Measurements from ENCODE around the gene RMC1. TPM values are rescaled to one million over a fixed set of nuclear protein-coding genes. Genes with fewer than 3 reads are reported as not detected.

RMC1 gene
- total and polyA plus RNA-seq, 2 of the 13 experiments (the other 11 are each of a cell fraction or from before 2014, with no cell fraction given) = 9.4 to 19.5 TPM

DNA sequence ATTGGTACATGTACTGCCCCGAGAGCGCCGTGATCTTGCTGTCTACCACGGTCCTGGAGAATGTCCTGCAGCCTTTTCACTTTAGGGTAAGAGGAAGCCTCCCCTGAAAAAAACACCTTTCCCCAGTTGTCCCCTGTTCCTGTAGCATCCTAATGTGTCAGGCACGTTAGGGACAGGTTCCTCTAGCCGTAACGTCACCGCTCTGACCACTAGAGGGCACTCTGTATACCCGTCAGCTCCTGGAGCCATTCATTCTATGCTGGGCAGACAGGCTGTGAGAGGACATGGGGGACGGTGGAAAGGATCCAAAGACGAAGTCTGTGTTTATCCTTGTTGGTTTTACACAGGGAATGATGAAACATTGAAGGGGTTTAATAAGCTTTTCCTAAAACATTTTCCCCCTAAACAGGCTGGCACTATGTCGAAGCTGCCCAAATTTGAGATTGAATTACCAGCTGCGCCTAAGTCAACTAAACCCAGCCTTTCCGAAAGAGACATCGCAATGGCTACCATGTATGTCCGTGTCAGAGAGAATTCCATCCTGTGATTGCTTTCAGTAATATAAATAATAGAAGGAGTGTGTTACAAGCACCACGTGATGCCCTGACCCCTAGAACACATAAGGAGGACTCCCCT, 12.7 kb downstream of the RMC1 start (continued):
- TF ChIP-seq, protein P1, sequence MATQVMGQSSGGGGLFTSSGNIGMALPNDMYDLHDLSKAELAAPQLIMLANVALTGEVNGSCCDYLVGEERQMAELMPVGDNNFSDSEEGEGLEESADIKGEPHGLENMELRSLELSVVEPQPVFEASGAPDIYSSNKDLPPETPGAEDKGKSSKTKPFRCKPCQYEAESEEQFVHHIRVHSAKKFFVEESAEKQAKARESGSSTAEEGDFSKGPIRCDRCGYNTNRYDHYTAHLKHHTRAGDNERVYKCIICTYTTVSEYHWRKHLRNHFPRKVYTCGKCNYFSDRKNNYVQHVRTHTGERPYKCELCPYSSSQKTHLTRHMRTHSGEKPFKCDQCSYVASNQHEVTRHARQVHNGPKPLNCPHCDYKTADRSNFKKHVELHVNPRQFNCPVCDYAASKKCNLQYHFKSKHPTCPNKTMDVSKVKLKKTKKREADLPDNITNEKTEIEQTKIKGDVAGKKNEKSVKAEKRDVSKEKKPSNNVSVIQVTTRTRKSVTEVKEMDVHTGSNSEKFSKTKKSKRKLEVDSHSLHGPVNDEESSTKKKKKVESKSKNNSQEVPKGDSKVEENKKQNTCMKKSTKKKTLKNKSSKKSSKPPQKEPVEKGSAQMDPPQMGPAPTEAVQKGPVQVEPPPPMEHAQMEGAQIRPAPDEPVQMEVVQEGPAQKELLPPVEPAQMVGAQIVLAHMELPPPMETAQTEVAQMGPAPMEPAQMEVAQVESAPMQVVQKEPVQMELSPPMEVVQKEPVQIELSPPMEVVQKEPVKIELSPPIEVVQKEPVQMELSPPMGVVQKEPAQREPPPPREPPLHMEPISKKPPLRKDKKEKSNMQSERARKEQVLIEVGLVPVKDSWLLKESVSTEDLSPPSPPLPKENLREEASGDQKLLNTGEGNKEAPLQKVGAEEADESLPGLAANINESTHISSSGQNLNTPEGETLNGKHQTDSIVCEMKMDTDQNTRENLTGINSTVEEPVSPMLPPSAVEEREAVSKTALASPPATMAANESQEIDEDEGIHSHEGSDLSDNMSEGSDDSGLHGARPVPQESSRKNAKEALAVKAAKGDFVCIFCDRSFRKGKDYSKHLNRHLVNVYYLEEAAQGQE (IDR thresholded peaks at IDR 0.05; ENCODE audit: borderline replicate concordance in 1 of 2, low read depth in 1 of 2, low read length in 2 of 2) = no peak
- peak; percentile 69 for TF ChIP-seq KDM2A (CRISPR knock-in tag; IDR thresholded peaks at IDR 0.05; ENCODE audit: borderline replicate concordance, low read depth)
- TF ChIP-seq ZBTB38 (CRISPR knock-in tag; IDR thresholded peaks at IDR 0.05) = no peak
- TF ChIP-seq ZNF572 (CRISPR knock-in tag; IDR thresholded peaks at IDR 0.05) = no peak
- peak; percentile 60; the same call in 1 of the 2 replicates for TF ChIP-seq YEATS2 (CRISPR knock-in tag; IDR thresholded peaks at IDR 0.05; ENCODE audit: borderline replicate concordance)
- peak; percentile 17; the same call in 1 of the 2 replicates for TF ChIP-seq FOXK1 (CRISPR knock-in tag; IDR thresholded peaks at IDR 0.05; ENCODE audit: borderline replicate concordance, low read depth)
- TF ChIP-seq SMC3 (IDR thresholded peaks at IDR 0.05; ENCODE audit: low read length) = peak; percentile 84
- no peak for TF ChIP-seq ZNF10 (CRISPR knock-in tag; IDR thresholded peaks at IDR 0.05; ENCODE audit: borderline replicate concordance, low read depth)
- TF ChIP-seq, protein P2, sequence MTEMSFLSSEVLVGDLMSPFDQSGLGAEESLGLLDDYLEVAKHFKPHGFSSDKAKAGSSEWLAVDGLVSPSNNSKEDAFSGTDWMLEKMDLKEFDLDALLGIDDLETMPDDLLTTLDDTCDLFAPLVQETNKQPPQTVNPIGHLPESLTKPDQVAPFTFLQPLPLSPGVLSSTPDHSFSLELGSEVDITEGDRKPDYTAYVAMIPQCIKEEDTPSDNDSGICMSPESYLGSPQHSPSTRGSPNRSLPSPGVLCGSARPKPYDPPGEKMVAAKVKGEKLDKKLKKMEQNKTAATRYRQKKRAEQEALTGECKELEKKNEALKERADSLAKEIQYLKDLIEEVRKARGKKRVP (CRISPR knock-in tag; IDR thresholded peaks at IDR 0.05) = 0 out of 4 replicates have a peak, but pooled peaks of 1 of the 2 experiments have one; percentile 19
- TF ChIP-seq, protein P3, sequence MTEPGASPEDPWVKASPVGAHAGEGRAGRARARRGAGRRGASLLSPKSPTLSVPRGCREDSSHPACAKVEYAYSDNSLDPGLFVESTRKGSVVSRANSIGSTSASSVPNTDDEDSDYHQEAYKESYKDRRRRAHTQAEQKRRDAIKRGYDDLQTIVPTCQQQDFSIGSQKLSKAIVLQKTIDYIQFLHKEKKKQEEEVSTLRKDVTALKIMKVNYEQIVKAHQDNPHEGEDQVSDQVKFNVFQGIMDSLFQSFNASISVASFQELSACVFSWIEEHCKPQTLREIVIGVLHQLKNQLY (CRISPR knock-in tag; IDR thresholded peaks at IDR 0.05) = 0 out of 2 replicates have a peak, but pooled peaks have one; percentile 13

All from HepG2 (cell line).